GM12878 (cell line): ENCODE results near the gene OVOL1.

Source experiments
- CTCF ChIP-seq, 3 experiments: IDR thresholded peaks in 2 of 3; conservative IDR thresholded peaks in 1 of 3; 2 replicates each; pipeline ENCODE4 v1.5.1; 2011; ENCODE audit warnings: low read depth in 3 of 3, low read length in 3 of 3, mild to moderate bottlenecking in 3 of 3, control low read depth in 2 of 3, moderate library complexity in 2 of 3, inconsistent platforms in 1 of 3, mixed read lengths in 1 of 3; ENCODE audit not compliant: control insufficient read depth in 2 of 3, insufficient read depth in 1 of 3; ENCODE audit errors: extremely low read depth in 1 of 3
- EP300 ChIP-seq, 2 experiments: fragments of 150-350 bp in 1 of 2; IDR thresholded peaks; 2 replicates each; pipeline ENCODE4 v1.6.1; 2011 to 2012; ENCODE audit warnings: low read depth in 2 of 2, low read length in 2 of 2, borderline replicate concordance in 1 of 2, improper control_type of control experiment in 1 of 2, inconsistent platforms in 1 of 2; ENCODE audit not compliant: control insufficient read depth in 1 of 2
- MYC ChIP-seq: IDR thresholded peaks from 2 replicates; pipeline ENCODE4 v1.6.1; 2011; ENCODE audit warnings: mild to moderate bottlenecking, low read length, moderate library complexity, inconsistent platforms; ENCODE audit not compliant: insufficient read depth, insufficient replicate concordance, insufficient read length, severe bottlenecking
- NRF1 ChIP-seq: conservative IDR thresholded peaks from 2 replicates; pipeline ENCODE4 v1.6.1; 2011; ENCODE audit warnings: mild to moderate bottlenecking, low read depth, low read length, improper control_type of control experiment
- POLR2AphosphoS2 ChIP-seq: IDR thresholded peaks from 2 replicates; pipeline ENCODE4 v1.6.1; 2011; ENCODE audit warnings: low read depth, mild to moderate bottlenecking, low read length, improper control_type of control experiment, moderate library complexity
- POLR2AphosphoS5 ChIP-seq: IDR thresholded peaks from 2 replicates; pipeline ENCODE4 v1.6.1; 2011; ENCODE audit warnings: mild to moderate bottlenecking, low read length, inconsistent platforms
- REST ChIP-seq: IDR thresholded peaks from 2 replicates; pipeline ENCODE4 v1.6.1; 2012; ENCODE audit warnings: mild to moderate bottlenecking, low read depth, low read length
- USF2 ChIP-seq: IDR thresholded peaks from 2 replicates; pipeline ENCODE4 v1.6.1; 2011; ENCODE audit warnings: low read depth, low read length, improper control_type of control experiment, borderline replicate concordance
- ZBTB33 ChIP-seq: fragments of 450-650 bp; IDR thresholded peaks from 2 replicates; pipeline ENCODE4 v1.6.1; 2017; ENCODE audit warnings: mild to moderate bottlenecking
- ZBTB40 ChIP-seq: fragments of 450-650 bp; IDR thresholded peaks from 2 replicates; pipeline ENCODE4 v1.6.1; 2016; ENCODE audit warnings: mild to moderate bottlenecking, moderate library complexity, borderline replicate concordance

- TF ChIP-seq USF2, result no peak
- no peak for TF ChIP-seq POLR2AphosphoS2
- TF ChIP-seq CTCF (IDR thresholded peaks at IDR 0.05 in 2 of 3, conservative IDR thresholded peaks at IDR 0.05 in 1 of 3; ENCODE audit: control insufficient read depth in 2 of 3, extremely low read depth in 1 of 3, insufficient read depth in 1 of 3, low read depth in 3 of 3, low read length in 3 of 3), result no peak
- TF ChIP-seq REST, result no peak
- TF ChIP-seq POLR2AphosphoS5, result no peak
- no peak for TF ChIP-seq MYC
- no peak for TF ChIP-seq ZBTB40
- TF ChIP-seq ZBTB33, result no peak
- TF ChIP-seq EP300 (IDR thresholded peaks at IDR 0.05; ENCODE audit: borderline replicate concordance in 1 of 2, control insufficient read depth in 1 of 2, low read depth in 2 of 2, low read length in 2 of 2), result no peak
- no peak for TF ChIP-seq NRF1
Measured at GRCh38 chr11:65822776-65823528, 36.1 kb downstream of the OVOL1 start.
